ENCODE results near the gene ARMC9. TPM values are rescaled to one million over a fixed set of nuclear protein-coding genes. Genes with fewer than 3 reads are reported as not detected.
A peak's percentile ranks its signal among the peaks of the same experiment; 100 is the strongest.
"Not testable (repeated sequence)": the region's sequence is repeated elsewhere in the genome, so short reads cannot be mapped to it uniquely, and the experiment has no call there.

ARMC9 gene
- polyA plus RNA-seq, 6 donors from 2014 or later, result 0.29 to 0.71 (median 0.64) TPM; not detected in 1

GRCh38 chr2:231343988-231344387, 145.6 kb downstream of the ARMC9 start:
- no peak for ATAC-seq (ENCODE audit: low read depth in 2 of 2)
- Mint-ChIP-seq H3K9me3 (no peaks in the 10 kb centered on the region), H3K4me1 (no peaks in the 10 kb centered on the region), H3K27me3 (no peaks in the 10 kb centered on the region), H3K36me3 (no peaks in the 10 kb centered on the region), H3K4me3 (no peak overlapping the region), H3K27ac (no peak overlapping the region)
- DNase-seq, result no peak

- Mint-ChIP-seq H3K9me3 (no peaks in the 10 kb centered on the region), H3K27me3 (no peaks in the 10 kb centered on the region), H3K4me3 (no peak overlapping the region), H3K4me1 (no peaks in the 10 kb centered on the region), H3K36me3 (no peaks in the 10 kb centered on the region), H3K27ac (peak overlapping the region in 2 of 6 donors; percentile 40 to 77)
- no peak for ATAC-seq (ENCODE audit: low read depth in 2 of 2)
- no peak for DNase-seq
Observed at GRCh38 chr2:231344851-231345250, 146.4 kb downstream of the ARMC9 start.

- H3K27ac Mint-ChIP-seq, result peak overlapping the region in 1 of 6 donors; percentile 80
- DNase-seq (no peak), ATAC-seq (ENCODE audit: low read depth in 2 of 2) (no peak)
- H3K27me3 Mint-ChIP-seq, result no peaks in the 10 kb centered on the region
- H3K36me3 Mint-ChIP-seq, result no peaks in the 10 kb centered on the region
- no peaks in the 10 kb centered on the region for H3K4me1 Mint-ChIP-seq
- no peak overlapping the region for H3K4me3 Mint-ChIP-seq
- H3K9me3 Mint-ChIP-seq, result no peaks in the 10 kb centered on the region
Observed at GRCh38 chr2:231347081-231347480, 148.7 kb downstream of the ARMC9 start.

- Mint-ChIP-seq H3K4me1 (no peaks in the 10 kb centered on the region), H3K36me3 (no peaks in the 10 kb centered on the region), H3K9me3 (no peaks in the 10 kb centered on the region), H3K4me3 (no peak overlapping the region), H3K27me3 (no peaks in the 10 kb centered on the region), H3K27ac (peak overlapping the region in 1 of 6 donors; percentile 0)
- ATAC-seq (ENCODE audit: low read depth in 2 of 2), result no peak
- no peak for DNase-seq
Observed at GRCh38 chr2:231347638-231348037, 149.2 kb downstream of the ARMC9 start.

- Mint-ChIP-seq H3K36me3 (no peaks in the 10 kb centered on the region), H3K4me1 (no peaks in the 10 kb centered on the region), H3K27me3 (no peaks in the 10 kb centered on the region), H3K4me3 (no peak overlapping the region), H3K27ac (no peak overlapping the region), H3K9me3 (no peaks in the 10 kb centered on the region)
- no peak for ATAC-seq (ENCODE audit: low read depth in 2 of 2)
- DNase-seq, result no peak
Observed at GRCh38 chr2:231348173-231348572, 149.7 kb downstream of the ARMC9 start.

GRCh38 chr2:231348704-231349373, 150.4 kb downstream of the ARMC9 start:
- H3K27me3 Mint-ChIP-seq, result no peaks in the 10 kb centered on the region
- no peak overlapping the region for H3K4me3 Mint-ChIP-seq
- no peaks in the 10 kb centered on the region for H3K36me3 Mint-ChIP-seq
- no peaks in the 10 kb centered on the region for H3K4me1 Mint-ChIP-seq
- peak overlapping the region in 2 of 6 donors; percentile 6 to 24 for H3K27ac Mint-ChIP-seq
- ATAC-seq (ENCODE audit: low read depth in 2 of 2), result no peak
- DNase-seq, result no peak
- H3K9me3 Mint-ChIP-seq, result no peaks in the 10 kb centered on the region

- ATAC-seq (ENCODE audit: low read depth in 2 of 2); H3K4me1 Mint-ChIP-seq; H3K9me3 Mint-ChIP-seq; DNase-seq; H3K27me3 Mint-ChIP-seq; H3K36me3 Mint-ChIP-seq: not testable (repeated sequence)
- Mint-ChIP-seq H3K27ac (peak overlapping the region in 3 of 6 donors; percentile 6 to 47 (median 24)), H3K4me3 (peak overlapping the region in 1 of 8 donors; percentile 48)
Observed at GRCh38 chr2:231349374-231349735, 150.9 kb downstream of the ARMC9 start.

GRCh38 chr2:231351648-231352047, 153.2 kb downstream of the ARMC9 start:
- Mint-ChIP-seq H3K4me3 (no peak overlapping the region), H3K36me3 (no peaks in the 10 kb centered on the region), H3K27ac (no peak overlapping the region), H3K4me1 (no peaks in the 10 kb centered on the region), H3K9me3 (no peaks in the 10 kb centered on the region), H3K27me3 (no peaks in the 10 kb centered on the region)
- no peak for DNase-seq
- no peak for ATAC-seq (ENCODE audit: low read depth in 2 of 2)

- Mint-ChIP-seq H3K27ac (no peak overlapping the region), H3K27me3 (no peaks in the 10 kb centered on the region), H3K4me1 (peaks cover 0 to 2% (median 0%) of the 10 kb centered on the region in 3 donors), H3K4me3 (no peak overlapping the region), H3K36me3 (no peaks in the 10 kb centered on the region), H3K9me3 (no peaks in the 10 kb centered on the region)
- no peak for DNase-seq
- ATAC-seq (ENCODE audit: low read depth in 2 of 2), result no peak
Observed at GRCh38 chr2:231353469-231353868, 155.0 kb downstream of the ARMC9 start.

GRCh38 chr2:231355508-231356465, 157.4 kb downstream of the ARMC9 start:
- H3K9me3 Mint-ChIP-seq, result no peaks in the 10 kb centered on the region
- no peak overlapping the region for H3K4me3 Mint-ChIP-seq
- DNase-seq (no peak), ATAC-seq (ENCODE audit: low read depth in 2 of 2) (no peak)
- H3K36me3 Mint-ChIP-seq, result no peaks in the 10 kb centered on the region
- peaks cover 0 to 2% (median 1%) of the 10 kb centered on the region in 3 donors for H3K4me1 Mint-ChIP-seq
- H3K27me3 Mint-ChIP-seq, result no peaks in the 10 kb centered on the region
- peak overlapping the region in 1 of 6 donors; percentile 38 for H3K27ac Mint-ChIP-seq

- Mint-ChIP-seq H3K27me3 (no peaks in the 10 kb centered on the region), H3K9me3 (no peaks in the 10 kb centered on the region), H3K27ac (no peak overlapping the region), H3K36me3 (no peaks in the 10 kb centered on the region), H3K4me1 (peaks cover 4 to 7% (median 6%) of the 10 kb centered on the region in 3 donors), H3K4me3 (no peak overlapping the region)
- ATAC-seq (ENCODE audit: low read depth in 2 of 2), result no peak
- no peak for DNase-seq
Observed at GRCh38 chr2:231356466-231356844, 158.0 kb downstream of the ARMC9 start.

GRCh38 chr2:231357048-231357447, 158.6 kb downstream of the ARMC9 start:
- Mint-ChIP-seq H3K4me1 (peaks cover 10 to 13% (median 12%) of the 10 kb centered on the region in 3 donors), H3K36me3 (no peaks in the 10 kb centered on the region), H3K4me3 (no peak overlapping the region), H3K27me3 (no peaks in the 10 kb centered on the region), H3K27ac (no peak overlapping the region), H3K9me3 (no peaks in the 10 kb centered on the region)
- DNase-seq (no peak), ATAC-seq (ENCODE audit: low read depth in 2 of 2) (no peak)

GRCh38 chr2:231357931-231358330, 159.5 kb downstream of the ARMC9 start:
- ATAC-seq (ENCODE audit: low read depth in 2 of 2) (no peak), DNase-seq (no peak)
- H3K9me3 Mint-ChIP-seq, result no peaks in the 10 kb centered on the region
- H3K27ac Mint-ChIP-seq, result no peak overlapping the region
- peaks cover 17 to 22% (median 21%) of the 10 kb centered on the region in 3 donors for H3K4me1 Mint-ChIP-seq
- no peaks in the 10 kb centered on the region for H3K36me3 Mint-ChIP-seq
- H3K4me3 Mint-ChIP-seq, result no peak overlapping the region
- no peaks in the 10 kb centered on the region for H3K27me3 Mint-ChIP-seq

- no peak for ATAC-seq (ENCODE audit: low read depth in 2 of 2)
- H3K9me3 Mint-ChIP-seq, result no peaks in the 10 kb centered on the region
- H3K27me3 Mint-ChIP-seq, result no peaks in the 10 kb centered on the region
- H3K4me1 Mint-ChIP-seq, result peaks cover 18 to 25% (median 21%) of the 10 kb centered on the region in 3 donors
- no peak for DNase-seq
- peak overlapping the region in 1 of 6 donors; percentile 43 for H3K27ac Mint-ChIP-seq
- H3K4me3 Mint-ChIP-seq, result no peak overlapping the region
- H3K36me3 Mint-ChIP-seq, result no peaks in the 10 kb centered on the region
Observed at GRCh38 chr2:231359441-231359840, 161.0 kb downstream of the ARMC9 start.
